Measurements from ENCODE around the gene LMBR1. TPM values are rescaled to one million over a fixed set of nuclear protein-coding genes. Genes with fewer than 3 reads are reported as not detected.

Gene LMBR1
- polyA plus RNA-seq, 5 donors, result 45.7 to 68.3 (median 63.6) TPM

DNA sequence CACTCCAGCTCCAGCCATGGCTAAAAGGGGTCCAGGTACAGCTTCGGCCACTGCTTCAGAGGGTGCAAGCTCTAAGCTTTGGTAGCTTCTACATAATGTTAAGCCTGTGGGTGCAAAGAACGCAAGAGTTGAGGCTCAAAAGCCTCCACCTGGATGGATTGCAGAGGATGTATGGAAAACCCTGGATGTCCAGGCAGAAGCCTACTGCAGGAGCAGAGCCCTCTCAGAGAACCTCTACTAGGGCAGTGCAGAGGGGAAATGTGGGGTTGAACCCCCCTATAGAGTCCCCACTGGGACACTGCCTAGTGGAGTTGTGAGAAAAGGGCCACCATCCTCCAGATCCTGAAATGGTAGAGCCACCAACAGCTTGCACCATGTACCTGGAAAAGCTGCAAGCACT, 263.1 kb downstream of the LMBR1 start:
- no peak for DNase-seq

DNA sequence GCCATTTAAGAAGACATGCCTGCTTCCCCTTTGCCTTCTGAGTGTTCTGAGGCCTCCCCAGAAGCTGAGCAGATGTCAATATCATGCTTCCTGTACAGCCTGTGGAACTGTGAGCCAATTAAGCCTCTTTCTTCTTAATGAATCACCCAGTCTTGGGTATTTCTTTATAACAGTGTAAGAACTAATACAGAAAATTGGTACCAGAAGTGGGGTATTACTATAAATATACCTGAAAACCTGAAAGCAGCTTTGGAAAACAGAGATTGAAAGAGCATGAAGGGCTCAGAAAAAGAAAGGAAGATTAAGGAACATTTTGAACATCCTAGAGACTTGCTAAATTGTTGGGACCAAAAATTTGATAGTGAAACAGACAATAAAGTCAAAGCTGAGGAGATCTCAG, 264.4 kb downstream of the LMBR1 start:
- DNase-seq, result no peak

Other genes starting within 250 kb of the LMBR1 start
- gene NOM1, start 56.5 kb upstream of the LMBR1 start, polyA plus RNA-seq (ENCODE audit: insufficient read depth in 1 of 5, insufficient read length in 5 of 5, low replicate concordance in 1 of 5), result 10 to 100 TPM; 23.2 to 37.2 (median 25.8) TPM
- under 1 TPM; 0.16 to 0.45 (median 0.29) TPM for gene MNX1, start 117.5 kb upstream of the LMBR1 start, polyA plus RNA-seq (ENCODE audit: insufficient read depth in 1 of 5, insufficient read length in 5 of 5, low replicate concordance in 1 of 5)
- 10 to 100 TPM; 36.6 to 46.0 (median 42.1) TPM for gene UBE3C, start 245.7 kb upstream of the LMBR1 start, polyA plus RNA-seq (ENCODE audit: insufficient read depth in 1 of 5, insufficient read length in 5 of 5, low replicate concordance in 1 of 5)